Naive thymus-derived CD4-positive, alpha-beta T cell (primary cell): ENCODE results near the gene ATP5MG. TPM values are rescaled to one million over a fixed set of nuclear protein-coding genes. Genes with fewer than 3 reads are reported as not detected.
A peak's percentile ranks its signal among the peaks of the same experiment; 100 is the strongest.

ENCODE experiments used
- ATAC-seq: fragments of 150-1000 bp; cut with Tn5 transposase; 2 replicates; pipeline ENCODE4 v1.10.0; 2021; ENCODE audit warnings: mild to moderate bottlenecking, moderate library complexity
- CTCF ChIA-PET: fragments of 350-600 bp; sonication (Branson Sonifier 250); formaldehyde crosslinking; loops from one replicate; lab custom pipeline; 2021; ENCODE audit warnings: antibody characterized with exemption; lab: Charles Lee
- POLR2A ChIA-PET: fragments of 350-600 bp; sonication (Branson Sonifier 250); formaldehyde crosslinking; loops from one replicate; lab custom pipeline; 2021; ENCODE audit warnings: antibody characterized with exemption, inconsistent platforms; lab: Charles Lee
- DNase-seq, 9 donors: peaks; one replicate each; pipeline versions ENCODE4 v3.0.0 to v3.0.0-alpha.2; 2020 to 2022; ENCODE audit warnings: mixed read lengths in 1 of 9
- H3K27ac ChIP-seq: one replicate; pipeline ENCODE4 v1.7.0; 2013; ENCODE audit warnings: mild to moderate bottlenecking, low read depth, low read length, moderate library complexity
- H3K27me3 ChIP-seq, 2 donors: one replicate each; pipeline ENCODE4 v1.7.0; 2013; ENCODE audit warnings: low read length in 2 of 2, mild to moderate bottlenecking in 2 of 2, moderate library complexity in 2 of 2; ENCODE audit not compliant: control insufficient read depth in 2 of 2, insufficient read depth in 2 of 2
- H3K36me3 ChIP-seq, 3 experiments: 1 replicate in 2 of 3; 2 replicates in 1 of 3; pipeline ENCODE4 v1.7.0; 2013; ENCODE audit warnings: low read length in 3 of 3, mild to moderate bottlenecking in 3 of 3, moderate library complexity in 1 of 3; ENCODE audit not compliant: insufficient read depth in 3 of 3, control insufficient read depth in 2 of 3
- H3K4me1 ChIP-seq, 2 donors: one replicate each; pipeline ENCODE4 v1.7.0; 2013; ENCODE audit warnings: low read length in 2 of 2, mild to moderate bottlenecking in 2 of 2, moderate library complexity in 1 of 2; ENCODE audit not compliant: control insufficient read depth in 2 of 2, insufficient read depth in 2 of 2
- H3K4me3 ChIP-seq: 2 replicates; pipeline ENCODE4 v1.7.0; 2013; ENCODE audit warnings: mild to moderate bottlenecking, low read length
- H3K9me3 ChIP-seq, 3 experiments: 1 replicate in 2 of 3; 2 replicates in 1 of 3; pipeline ENCODE4 v1.7.0; 2013; ENCODE audit warnings: low read length in 3 of 3; ENCODE audit not compliant: control insufficient read depth in 2 of 3
- H3K27ac Mint-ChIP-seq, 9 donors: one replicate each; pipeline ENCODE4 v1.8.0; 2020 to 2022; ENCODE audit warnings: mixed read lengths in 9 of 9, mild to moderate bottlenecking in 8 of 9, moderate library complexity in 5 of 9, inconsistent platforms in 2 of 9
- H3K27me3 Mint-ChIP-seq, 5 donors: one replicate each; pipeline ENCODE4 v1.8.0; 2021 to 2022; ENCODE audit warnings: mixed read lengths in 5 of 5, mild to moderate bottlenecking in 1 of 5
- H3K36me3 Mint-ChIP-seq, 5 donors: one replicate each; pipeline ENCODE4 v1.8.0; 2020 to 2022; ENCODE audit warnings: mixed read lengths in 5 of 5, mild to moderate bottlenecking in 3 of 5, inconsistent platforms in 1 of 5
- H3K4me1 Mint-ChIP-seq, 7 donors: one replicate each; pipeline ENCODE4 v1.8.0; 2020 to 2022; ENCODE audit warnings: mixed read lengths in 7 of 7, mild to moderate bottlenecking in 3 of 7, inconsistent platforms in 1 of 7
- H3K4me3 Mint-ChIP-seq, 10 donors: one replicate each; pipeline ENCODE4 v1.8.0; 2020 to 2022; ENCODE audit warnings: mild to moderate bottlenecking in 10 of 10, mixed read lengths in 10 of 10, moderate library complexity in 6 of 10, inconsistent platforms in 2 of 10
- H3K9me3 Mint-ChIP-seq, 11 donors: one replicate each; pipeline ENCODE4 v1.8.0; 2020 to 2022; ENCODE audit warnings: mixed read lengths in 11 of 11, mild to moderate bottlenecking in 4 of 11, inconsistent platforms in 1 of 11, moderate library complexity in 1 of 11
- intact Hi-C, 2 donors: fragments of 100-400 bp; cut with micrococcal nuclease; formaldehyde crosslinking; loops; one replicate each; pipeline ENCODE4 v1.15.1; 2023
- polyA plus RNA-seq, 2 donors: library from polyadenylated mRNA; unstranded; fragments of 300-500 nt; fragmentation: Illumina TruSeq; gene quantifications; one replicate each; pipeline ENCODE4 v1.2.3, GENCODE V29; 2021
- total RNA-seq, 6 experiments: library from RNA in 5 of 6; stranded (reverse) in 5 of 6; gene quantifications; 1 replicate in 5 of 6; 2 replicates in 1 of 6; pipeline ENCODE4 v1.2.3 and lab custom pipeline; 2021 to 2026

ATP5MG gene
- total and polyA plus RNA-seq, 7 experiments from 2014 or later = 140 to 842 (median 194) TPM

- Histone ChIP-seq H3K36me3 (peaks cover 31 to 55% (median 54%) of the 10 kb centered on the region in 3 experiments), H3K9me3 (no peaks in the 10 kb centered on the region), H3K27me3 (no peaks in the 10 kb centered on the region), H3K4me1 (peaks cover 6 to 15% of the 10 kb centered on the region in 2 donors), H3K4me3 (no peak overlapping the region), H3K27ac (no peak overlapping the region)
- no peaks in the 10 kb centered on the region for H3K9me3 Mint-ChIP-seq
- POLR2A ChIA-PET = interaction anchor here (0.6 to 1.1 kb wide), 3 partner anchors 8 to 173 kb away, joined by 3 read pairs; no protein-coding TSS in a partner anchor
- peaks cover 20 to 40% (median 25%) of the 10 kb centered on the region in 7 donors for H3K4me1 Mint-ChIP-seq
- H3K4me3 Mint-ChIP-seq = no peak overlapping the region
- H3K27ac Mint-ChIP-seq = peak overlapping the region in 1 of 9 donors; percentile 36
- DNase-seq = no peak
- intact Hi-C loops = no loop called here
- ATAC-seq = no peak
- peaks cover 6 to 49% (median 40%) of the 10 kb centered on the region in 5 donors for H3K36me3 Mint-ChIP-seq
- H3K27me3 Mint-ChIP-seq = no peaks in the 10 kb centered on the region
- CTCF ChIA-PET = interaction anchor here (0.8 to 1.0 kb wide), 3 partner anchors 9 to 146 kb away, joined by 3 to 4 read pairs (median 3); no protein-coding TSS in a partner anchor
Observed at GRCh38 chr11:118366287-118366686, 35.1 kb upstream of the ATP5MG start.

GRCh38 chr11:118370774-118371173 is 30.6 kb upstream of the ATP5MG start:
- no peaks in the 10 kb centered on the region for H3K27me3 ChIP-seq
- H3K4me1 ChIP-seq = no peaks in the 10 kb centered on the region
- H3K27ac ChIP-seq = no peak overlapping the region
- H3K4me3 ChIP-seq = no peak overlapping the region
- no peaks in the 10 kb centered on the region for H3K27me3 Mint-ChIP-seq
- H3K9me3 ChIP-seq = no peaks in the 10 kb centered on the region
- peaks cover 45 to 84% (median 65%) of the 10 kb centered on the region in 3 experiments for H3K36me3 ChIP-seq
- peaks cover 6 to 64% (median 50%) of the 10 kb centered on the region in 5 donors for H3K36me3 Mint-ChIP-seq
- ChIA-PET POLR2A (interaction anchor here (0.6 kb wide), 1 partner anchor 61 kb away, joined by 4 read pairs; no protein-coding TSS in a partner anchor), CTCF (interaction anchor here (0.6 kb wide), 1 partner anchor 120 kb away, joined by 5 read pairs; no protein-coding TSS in a partner anchor)
- H3K4me3 Mint-ChIP-seq = no peak overlapping the region
- ATAC-seq (no peak), DNase-seq (no peak)
- intact Hi-C loops = no loop called here
- peaks cover 0 to 6% (median 2%) of the 10 kb centered on the region in 7 donors for H3K4me1 Mint-ChIP-seq
- peak overlapping the region in 2 of 9 donors; percentile 9 to 36 for H3K27ac Mint-ChIP-seq
- H3K9me3 Mint-ChIP-seq = no peaks in the 10 kb centered on the region

- H3K27ac ChIP-seq = no peak overlapping the region
- Mint-ChIP-seq H3K27ac (peak overlapping the region in 1 of 9 donors; percentile 43), H3K4me3 (no peak overlapping the region), H3K9me3 (no peaks in the 10 kb centered on the region), H3K27me3 (no peaks in the 10 kb centered on the region), H3K4me1 (peaks cover 0 to 4% (median 0%) of the 10 kb centered on the region in 7 donors), H3K36me3 (peaks cover 0 to 67% (median 48%) of the 10 kb centered on the region in 5 donors)
- POLR2A ChIA-PET = no interaction called here
- no peak for ATAC-seq
- peaks cover 55 to 96% (median 56%) of the 10 kb centered on the region in 3 experiments for H3K36me3 ChIP-seq
- no peak for DNase-seq
- H3K4me3 ChIP-seq = no peak overlapping the region
- intact Hi-C loops = no loop called here
- H3K4me1 ChIP-seq = no peaks in the 10 kb centered on the region
- CTCF ChIA-PET = interaction anchor here (0.6 kb wide), 1 partner anchor 156 kb away, joined by 5 read pairs; no protein-coding TSS in a partner anchor
- H3K27me3 ChIP-seq = no peaks in the 10 kb centered on the region
- no peaks in the 10 kb centered on the region for H3K9me3 ChIP-seq
Observed at GRCh38 chr11:118373263-118373662, 28.1 kb upstream of the ATP5MG start.

- Histone ChIP-seq H3K4me1 (no peaks in the 10 kb centered on the region), H3K4me3 (no peak overlapping the region), H3K36me3 (peaks cover 58 to 96% (median 58%) of the 10 kb centered on the region in 3 experiments), H3K9me3 (no peaks in the 10 kb centered on the region), H3K27me3 (no peaks in the 10 kb centered on the region), H3K27ac (no peak overlapping the region)
- ChIA-PET POLR2A (interaction anchor here (1.0 kb wide), 1 partner anchor 8 kb away, joined by 3 read pairs; no protein-coding TSS in a partner anchor), CTCF (interaction anchor here (0.8 kb wide), 1 partner anchor 118 kb away, joined by 3 read pairs; no protein-coding TSS in a partner anchor)
- Mint-ChIP-seq H3K9me3 (no peaks in the 10 kb centered on the region), H3K27ac (peak overlapping the region in 1 of 9 donors; percentile 39), H3K4me3 (no peak overlapping the region), H3K4me1 (peaks cover 0 to 4% (median 0%) of the 10 kb centered on the region in 7 donors), H3K36me3 (peaks cover 0 to 63% (median 45%) of the 10 kb centered on the region in 5 donors), H3K27me3 (no peaks in the 10 kb centered on the region)
- no peak for DNase-seq
- intact Hi-C loops = no loop called here
- ATAC-seq = no peak
Observed at GRCh38 chr11:118373871-118374270, 27.5 kb upstream of the ATP5MG start.

- H3K27ac Mint-ChIP-seq = peak overlapping the region in 3 of 9 donors; percentile 9 to 39 (median 14)
- H3K4me3 ChIP-seq = no peak overlapping the region
- no peaks in the 10 kb centered on the region for H3K4me1 ChIP-seq
- CTCF ChIA-PET = interaction anchor here (0.7 kb wide), 1 partner anchor 9 kb away, joined by 3 read pairs; no protein-coding TSS in a partner anchor
- no peak overlapping the region for H3K27ac ChIP-seq
- POLR2A ChIA-PET = interaction anchor here (0.6 to 1.1 kb wide), 4 partner anchors 9 to 23 kb away, joined by 3 read pairs; no protein-coding TSS in a partner anchor
- no peak for ATAC-seq
- no peaks in the 10 kb centered on the region for H3K9me3 ChIP-seq
- H3K27me3 ChIP-seq = no peaks in the 10 kb centered on the region
- DNase-seq = no peak
- no peaks in the 10 kb centered on the region for H3K27me3 Mint-ChIP-seq
- peaks cover 59 to 96% (median 59%) of the 10 kb centered on the region in 3 experiments for H3K36me3 ChIP-seq
- no peak overlapping the region for H3K4me3 Mint-ChIP-seq
- no peaks in the 10 kb centered on the region for H3K9me3 Mint-ChIP-seq
- H3K4me1 Mint-ChIP-seq = peaks cover 0 to 4% (median 0%) of the 10 kb centered on the region in 7 donors
- H3K36me3 Mint-ChIP-seq = peaks cover 0 to 70% (median 44%) of the 10 kb centered on the region in 5 donors
- intact Hi-C loops = no loop called here
Observed at GRCh38 chr11:118374729-118375128, 26.7 kb upstream of the ATP5MG start.

GRCh38 chr11:118375978-118376377 is 25.4 kb upstream of the ATP5MG start:
- Histone ChIP-seq H3K27ac (no peak overlapping the region), H3K4me1 (no peaks in the 10 kb centered on the region), H3K36me3 (peaks cover 50 to 97% (median 52%) of the 10 kb centered on the region in 3 experiments), H3K4me3 (no peak overlapping the region), H3K27me3 (no peaks in the 10 kb centered on the region), H3K9me3 (no peaks in the 10 kb centered on the region)
- H3K27me3 Mint-ChIP-seq = no peaks in the 10 kb centered on the region
- peaks cover 0 to 65% (median 40%) of the 10 kb centered on the region in 5 donors for H3K36me3 Mint-ChIP-seq
- no peak for ATAC-seq
- ChIA-PET POLR2A (interaction anchor here (0.8 to 1.1 kb wide), 2 partner anchors 10 to 60 kb away, joined by 3 read pairs; no protein-coding TSS in a partner anchor), CTCF (interaction anchor here (1.0 kb wide), 1 partner anchor 80 kb away, joined by 4 read pairs; no protein-coding TSS in a partner anchor)
- no peak for DNase-seq
- H3K27ac Mint-ChIP-seq = peak overlapping the region in 7 of 9 donors; percentile 14 to 73 (median 49)
- H3K9me3 Mint-ChIP-seq = no peaks in the 10 kb centered on the region
- peaks cover 0 to 4% (median 0%) of the 10 kb centered on the region in 7 donors for H3K4me1 Mint-ChIP-seq
- intact Hi-C loops = no loop called here
- H3K4me3 Mint-ChIP-seq = no peak overlapping the region
